Gastroesophageal sphincter (tissue), 4 donors: Measurements from ENCODE around the gene MIPOL1. TPM values are rescaled to one million over a fixed set of nuclear protein-coding genes. Genes with fewer than 3 reads are reported as not detected.

Source experiments
- ATAC-seq: fragments of 150-250 bp; one replicate; pipeline ENCODE4 v1.9.1; 2016; ENCODE audit warnings: mild to moderate bottlenecking, moderate library complexity
- H3K27ac ChIP-seq, 4 donors: fragments of 200-600 bp; sonication (generic) in 3 of 4; 1 replicate in 3 of 4; 2 replicates in 1 of 4; pipeline ENCODE4 v1.5.1; 2016 to 2019
- H3K27me3 ChIP-seq: fragments of 200-600 bp; sonication (generic); one replicate; pipeline ENCODE4 v1.5.1; 2019
- H3K36me3 ChIP-seq, 2 donors: fragments of 200-600 bp; sonication (generic); one replicate each; pipeline ENCODE4 v1.5.1; 2019; ENCODE audit warnings: control low read depth in 1 of 2
- H3K4me1 ChIP-seq, 3 donors: fragments of 200-600 bp; sonication (generic); 1 replicate in 2 of 3; 2 replicates in 1 of 3; pipeline ENCODE4 v1.5.1; 2016 to 2019; ENCODE audit warnings: control low read depth in 2 of 3
- H3K4me3 ChIP-seq, 2 donors: fragments of 200-600 bp; sonication (generic); one replicate each; pipeline ENCODE4 v1.5.1; 2019; ENCODE audit warnings: mild to moderate bottlenecking in 1 of 2, moderate library complexity in 1 of 2
- H3K9me3 ChIP-seq, 3 donors: fragments of 200-600 bp; sonication (generic); one replicate each; pipeline ENCODE4 v1.5.1; 2017 to 2019; ENCODE audit warnings: control low read depth in 2 of 3
- EP300 ChIP-seq: sonication (generic); formaldehyde crosslinking; IDR thresholded peaks from one replicate; pipeline ENCODE4 v1.6.1; 2017; ENCODE audit warnings: antibody characterized with exemption, mild to moderate bottlenecking
- POLR2A ChIP-seq, 2 donors: fragments of 450-650 bp; IDR thresholded peaks; one replicate each; pipeline ENCODE4 v1.6.1; 2017; ENCODE audit warnings: antibody characterized with exemption in 2 of 2, mild to moderate bottlenecking in 2 of 2, moderate library complexity in 1 of 2
- POLR2AphosphoS5 ChIP-seq: sonication (generic); formaldehyde crosslinking; IDR thresholded peaks from one replicate; pipeline ENCODE4 v1.6.1; 2017; ENCODE audit warnings: antibody characterized with exemption
- WGBS, 2 donors: methylation state at CpG; one replicate each; pipeline ENCODE4 v1.1.5; 2018; ENCODE audit warnings: low coverage in 1 of 2; 5-methylcytosine and 5-hydroxymethylcytosine counted together
- total RNA-seq, 4 donors: library from RNA; depleted of rRNA; stranded (reverse); fragments of >200 nt; gene quantifications; one replicate each; pipeline ENCODE4 v1.1.0, GENCODE V29; 2016
- TF ChIP-seq, protein P1 (sequence below), 4 experiments: fragments of 200-600 bp in 2 of 4; fragments of 450-650 bp in 2 of 4; sonication (generic) in 1 of 4; IDR thresholded peaks; one replicate each; pipeline ENCODE4 v1.5.1; 2017 to 2019; ENCODE audit warnings: antibody characterized with exemption in 4 of 4, mild to moderate bottlenecking in 2 of 4, moderate library complexity in 2 of 4

MIPOL1 gene
- total RNA-seq, 4 donors from 2014 or later, result 10.6 to 32.8 (median 19.4) TPM

DNA sequence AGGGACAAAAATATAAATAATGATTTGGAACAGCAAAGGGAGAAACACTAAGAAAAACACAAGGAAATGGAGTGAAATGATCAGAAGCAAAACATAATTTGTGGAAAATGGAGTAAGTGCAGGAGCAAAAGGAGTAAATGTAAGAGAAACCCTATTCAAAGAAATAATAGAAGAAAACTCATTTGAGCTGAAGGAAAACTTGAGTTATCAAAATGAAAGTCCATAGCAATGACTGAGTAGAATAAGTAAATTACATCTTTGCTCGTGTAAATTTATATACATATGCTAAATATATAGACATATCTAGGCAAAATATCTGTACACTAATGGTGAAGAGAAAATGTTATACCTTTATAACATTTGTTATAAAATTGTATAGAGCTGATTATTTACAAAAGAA is 203.4 kb downstream of the MIPOL1 start:
- Histone ChIP-seq H3K27ac (no peak overlapping the region), H3K27me3 (no peaks in the 10 kb centered on the region), H3K4me3 (no peak overlapping the region), H3K4me1 (no peaks in the 10 kb centered on the region), H3K9me3 (peaks cover 0 to 6% (median 0%) of the 10 kb centered on the region in 3 donors), H3K36me3 (peaks cover 0 to 7% of the 10 kb centered on the region in 2 donors)
- 81 to 100% methylated on average over 1 of the region's 1 CpG for WGBS, 2 donors
- no peak for ATAC-seq
- TF ChIP-seq POLR2AphosphoS5, result no peak
- no peak for TF ChIP-seq POLR2A (IDR thresholded peaks at IDR 0.05)
- TF ChIP-seq, protein P1, sequence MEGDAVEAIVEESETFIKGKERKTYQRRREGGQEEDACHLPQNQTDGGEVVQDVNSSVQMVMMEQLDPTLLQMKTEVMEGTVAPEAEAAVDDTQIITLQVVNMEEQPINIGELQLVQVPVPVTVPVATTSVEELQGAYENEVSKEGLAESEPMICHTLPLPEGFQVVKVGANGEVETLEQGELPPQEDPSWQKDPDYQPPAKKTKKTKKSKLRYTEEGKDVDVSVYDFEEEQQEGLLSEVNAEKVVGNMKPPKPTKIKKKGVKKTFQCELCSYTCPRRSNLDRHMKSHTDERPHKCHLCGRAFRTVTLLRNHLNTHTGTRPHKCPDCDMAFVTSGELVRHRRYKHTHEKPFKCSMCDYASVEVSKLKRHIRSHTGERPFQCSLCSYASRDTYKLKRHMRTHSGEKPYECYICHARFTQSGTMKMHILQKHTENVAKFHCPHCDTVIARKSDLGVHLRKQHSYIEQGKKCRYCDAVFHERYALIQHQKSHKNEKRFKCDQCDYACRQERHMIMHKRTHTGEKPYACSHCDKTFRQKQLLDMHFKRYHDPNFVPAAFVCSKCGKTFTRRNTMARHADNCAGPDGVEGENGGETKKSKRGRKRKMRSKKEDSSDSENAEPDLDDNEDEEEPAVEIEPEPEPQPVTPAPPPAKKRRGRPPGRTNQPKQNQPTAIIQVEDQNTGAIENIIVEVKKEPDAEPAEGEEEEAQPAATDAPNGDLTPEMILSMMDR (IDR thresholded peaks at IDR 0.05), result no peak
- TF ChIP-seq EP300, result no peak

DNA sequence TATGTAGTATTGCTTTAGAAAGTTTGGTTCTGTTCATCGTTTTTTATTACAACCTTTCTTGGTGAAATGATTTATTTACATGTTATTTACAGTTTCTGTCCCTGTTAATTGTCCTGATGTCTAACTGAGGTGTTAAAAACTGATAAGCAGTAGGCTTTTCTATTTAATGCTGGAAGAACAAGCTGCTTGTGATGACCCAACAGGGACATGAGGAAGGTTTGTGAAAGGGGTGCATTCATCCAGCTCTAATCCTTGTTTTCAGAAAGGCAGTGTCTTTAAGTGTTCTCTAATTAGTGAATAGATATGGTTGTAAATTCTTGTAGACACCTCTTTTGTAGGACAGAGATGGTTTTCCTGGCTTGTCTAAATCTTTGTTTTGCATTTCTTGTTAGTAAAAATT is 205.9 kb downstream of the MIPOL1 start:
- no peak for ATAC-seq
- no peaks in the 10 kb centered on the region for H3K9me3 ChIP-seq
- H3K27ac ChIP-seq, result no peak overlapping the region
- no peaks in the 10 kb centered on the region for H3K4me1 ChIP-seq
- no peak overlapping the region for H3K4me3 ChIP-seq
- TF ChIP-seq, protein P1 (IDR thresholded peaks at IDR 0.05), result no peak
- TF ChIP-seq POLR2A (IDR thresholded peaks at IDR 0.05), result no peak
- no peak for TF ChIP-seq EP300
- H3K27me3 ChIP-seq, result no peaks in the 10 kb centered on the region
- WGBS, 2 donors, result 22 to 43% methylated on average over 1 of the region's 1 CpG
- H3K36me3 ChIP-seq, result no peaks in the 10 kb centered on the region

DNA sequence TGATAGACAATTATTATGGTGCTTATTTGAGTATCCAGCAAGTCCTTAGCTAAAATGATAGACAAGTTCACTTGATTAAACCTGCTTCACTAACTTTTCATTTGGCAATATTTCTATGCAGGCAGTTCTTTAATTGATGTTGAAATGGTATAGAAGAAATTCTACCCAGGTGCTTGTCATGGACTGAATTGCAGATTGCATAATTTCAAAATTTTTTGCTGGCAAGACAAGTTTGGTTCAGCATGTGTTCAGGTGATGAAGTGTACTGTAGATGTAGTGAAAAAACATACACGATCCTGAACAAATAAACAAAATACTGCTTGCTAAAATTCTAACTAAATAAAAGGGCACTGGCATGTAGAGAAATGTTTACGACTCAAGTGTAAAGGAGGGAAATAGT is 208.4 kb downstream of the MIPOL1 start:
- no peak for TF ChIP-seq POLR2AphosphoS5
- no peak for TF ChIP-seq EP300
- TF ChIP-seq, protein P1 (IDR thresholded peaks at IDR 0.05), result no peak
- WGBS, 2 donors, result 58 to 67% methylated on average over 2 of the region's 2 CpGs
- no peak for ATAC-seq

DNA sequence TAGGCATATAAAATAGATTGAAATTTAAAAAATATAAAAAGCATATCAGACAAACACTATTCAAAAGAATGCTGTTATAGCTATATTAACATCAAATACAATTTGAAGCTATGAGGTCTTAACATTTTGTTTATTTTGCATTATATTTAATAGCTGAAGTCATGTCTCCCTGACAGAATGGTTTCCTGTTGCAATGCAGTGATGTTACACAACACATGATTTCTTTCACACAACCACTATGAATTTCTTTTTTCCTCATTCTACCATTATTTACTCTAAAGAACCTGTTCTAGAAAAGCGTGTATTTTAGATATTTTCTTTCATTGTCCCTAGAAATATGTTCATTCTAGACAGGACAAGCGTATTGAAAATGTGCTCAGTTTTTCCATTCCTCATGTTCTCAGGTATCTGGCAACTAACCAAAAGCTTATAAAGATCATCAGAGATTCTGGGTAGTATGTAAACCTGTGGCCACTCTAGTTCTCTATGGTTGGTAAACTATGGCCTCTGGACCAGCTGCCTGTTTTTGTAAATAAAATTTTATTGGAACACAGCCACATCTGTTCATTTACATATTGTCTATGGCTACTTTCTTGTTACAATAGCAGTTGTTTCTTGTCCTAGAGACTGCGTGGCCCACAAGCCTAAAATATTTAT is 213.5 kb downstream of the MIPOL1 start:
- WGBS, 2 donors, result 78 to 79% methylated on average over 3 of the region's 3 CpGs
- Histone ChIP-seq H3K27ac (no peak overlapping the region), H3K27me3 (no peaks in the 10 kb centered on the region), H3K36me3 (peaks cover 0 to 3% of the 10 kb centered on the region in 2 donors), H3K4me3 (no peak overlapping the region), H3K4me1 (no peaks in the 10 kb centered on the region), H3K9me3 (no peaks in the 10 kb centered on the region)
- ATAC-seq, result no peak
- TF ChIP-seq, protein P1 (IDR thresholded peaks at IDR 0.05), result no peak
- TF ChIP-seq POLR2A (IDR thresholded peaks at IDR 0.05), result no peak
- TF ChIP-seq EP300, result no peak
- no peak for TF ChIP-seq POLR2AphosphoS5

More for the DNA sequence above, 208.4 kb downstream of the MIPOL1 start:
- H3K36me3 ChIP-seq, result no peaks in the 10 kb centered on the region
- no peak overlapping the region for H3K27ac ChIP-seq
- no peaks in the 10 kb centered on the region for H3K27me3 ChIP-seq
- no peaks in the 10 kb centered on the region for H3K9me3 ChIP-seq
- H3K4me3 ChIP-seq, result no peak overlapping the region
- H3K4me1 ChIP-seq, result no peaks in the 10 kb centered on the region

DNA sequence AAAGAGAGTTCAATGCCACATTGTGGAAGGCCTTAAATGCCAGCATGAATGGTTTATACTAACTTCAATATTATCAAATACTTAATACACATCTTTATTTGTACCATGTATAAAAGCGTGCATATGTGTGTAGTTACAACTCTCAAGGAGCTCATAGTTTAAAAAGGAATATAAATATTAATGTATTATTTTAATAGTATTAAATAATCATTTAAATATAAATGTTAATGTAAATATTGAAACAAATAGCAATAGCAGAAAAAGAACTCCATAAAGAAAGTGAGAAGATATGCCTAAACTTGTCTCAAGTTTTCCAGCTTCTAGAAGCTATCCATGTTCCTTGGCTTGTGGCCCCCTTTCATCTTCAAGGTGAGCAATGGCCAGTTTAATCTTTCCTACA is 215.3 kb downstream of the MIPOL1 start:
- H3K27ac ChIP-seq, result no peak overlapping the region
- no peaks in the 10 kb centered on the region for H3K9me3 ChIP-seq
- WGBS, 2 donors, result 88 to 92% methylated on average over 1 of the region's 1 CpG
- H3K4me1 ChIP-seq, result no peaks in the 10 kb centered on the region
- H3K4me3 ChIP-seq, result no peak overlapping the region
- peaks cover 0 to 3% of the 10 kb centered on the region in 2 donors for H3K36me3 ChIP-seq
- H3K27me3 ChIP-seq, result no peaks in the 10 kb centered on the region
- ATAC-seq, result no peak
- no peak for TF ChIP-seq POLR2A (IDR thresholded peaks at IDR 0.05)
- TF ChIP-seq, protein P1 (IDR thresholded peaks at IDR 0.05), result no peak
- TF ChIP-seq POLR2AphosphoS5, result no peak
- no peak for TF ChIP-seq EP300
